GM18508 (cell line): ENCODE data around the gene ERVH48-1.
A peak's percentile ranks its signal among the peaks of the same experiment; 100 is the strongest.
"Not testable (repeated sequence)": the region's sequence is repeated elsewhere in the genome, so short reads cannot be mapped to it uniquely, and the experiment has no call there.

Experiments used
- ATAC-seq: cut with Tn5 transposase; IDR thresholded peaks from one replicate; pipeline ENCODE4 v1.9.1; 2021; ENCODE audit warnings: moderate number of reproducible peaks; ENCODE audit not compliant: insufficient read depth, unreplicated experiment

Gene ERVH48-1

GRCh38 chr21:42925114-42925926, at the start of gene ERVH48-1:
TSS of gene ERVH48-1 (minus strand) at chr21:42925630. CDS start at chr21:42919006, 6,624 bp downstream.
- no peak for ATAC-seq

GRCh38 chr21:42973991-42974831, 48.8 kb upstream of the ERVH48-1 start, which contains the start of gene PKNOX1:
TSS of gene PKNOX1 (plus strand) at chr21:42974562. CDS start at chr21:43004382, 29,820 bp downstream.
- ATAC-seq, result peak; percentile 63

- no peak for ATAC-seq
These were observed 48.0 kb upstream of the ERVH48-1 start for GRCh38 chr21:42973309-42973990.

GRCh38 chr21:42971897-42972275, 46.5 kb upstream of the ERVH48-1 start:
- ATAC-seq, result no peak

- no peak for ATAC-seq
These were observed 45.7 kb upstream of the ERVH48-1 start for GRCh38 chr21:42970946-42971653.

- ATAC-seq, result no peak
These were observed 43.8 kb upstream of the ERVH48-1 start for GRCh38 chr21:42969193-42969600.

- not testable (repeated sequence) for ATAC-seq
These were observed 42.2 kb upstream of the ERVH48-1 start for GRCh38 chr21:42967616-42968015.

- ATAC-seq, result no peak
These were observed 39.8 kb upstream of the ERVH48-1 start for GRCh38 chr21:42965211-42965560.

GRCh38 chr21:42964546-42965210, 39.2 kb upstream of the ERVH48-1 start:
- no peak for ATAC-seq

GRCh38 chr21:42964086-42964485, 38.7 kb upstream of the ERVH48-1 start:
- no peak for ATAC-seq

- no peak for ATAC-seq
These were observed 37.1 kb upstream of the ERVH48-1 start for GRCh38 chr21:42962380-42963007.

- no peak for ATAC-seq
These were observed 34.3 kb upstream of the ERVH48-1 start for GRCh38 chr21:42959728-42960127.

GRCh38 chr21:42958122-42958521, 32.7 kb upstream of the ERVH48-1 start:
- ATAC-seq, result not testable (repeated sequence)

- no peak for ATAC-seq
These were observed 31.6 kb upstream of the ERVH48-1 start for GRCh38 chr21:42956824-42957630.

- ATAC-seq, result not testable (repeated sequence)
These were observed 25.8 kb upstream of the ERVH48-1 start for GRCh38 chr21:42951193-42951592.

GRCh38 chr21:42949094-42949755, 23.8 kb upstream of the ERVH48-1 start:
- ATAC-seq, result not testable (repeated sequence)

- no peak for ATAC-seq
These were observed 16.8 kb upstream of the ERVH48-1 start for GRCh38 chr21:42942244-42942643.

- ATAC-seq, result no peak
These were observed 16.3 kb upstream of the ERVH48-1 start for GRCh38 chr21:42941696-42942085.
